ENCODE results near the gene MAIP1.

The MAIP1 gene

GRCh38 chr2:199943373-199943772 is 12.0 kb upstream of the MAIP1 start:
- H3K9me3 ChIP-seq (ENCODE audit: control insufficient read depth, insufficient read depth, low read length) = no peaks in the 10 kb centered on the region
- peaks cover 8% of the 10 kb centered on the region for H3F3A ChIP-seq (ENCODE audit: control insufficient read depth, insufficient read depth)
- no peaks in the 10 kb centered on the region for H3K9me2 ChIP-seq (replicated peaks; ENCODE audit: control insufficient read depth, low read length)
- no peaks in the 10 kb centered on the region for H3K27me3 ChIP-seq (ENCODE audit: control insufficient read depth, low read length)
- H3K4me3 ChIP-seq (ENCODE audit: low read length) = no peak overlapping the region
- H3K27ac ChIP-seq (ENCODE audit: low read depth, low read length) = no peak overlapping the region
- no peaks in the 10 kb centered on the region for H4K20me1 ChIP-seq (ENCODE audit: control insufficient read depth, insufficient read depth, low read depth, low read length)
- no peaks in the 10 kb centered on the region; the same call in 1 of the 2 replicates for H3K79me2 ChIP-seq (ENCODE audit: control insufficient read depth, low read length)
- H3K4me1 ChIP-seq (ENCODE audit: control insufficient read depth, low read length) = no peaks in the 10 kb centered on the region
- TF ChIP-seq CTCF (IDR thresholded peaks at IDR 0.05; ENCODE audit: low read depth, low read length, poor library complexity, severe bottlenecking) (no peak), EZH2phosphoT487 (IDR thresholded peaks at IDR 0.05; ENCODE audit: borderline replicate concordance, low read length) (no peak)
- no peak overlapping the region for H3K4me2 ChIP-seq (ENCODE audit: low read length)
- peaks cover 56% of the 10 kb centered on the region for H3K36me3 ChIP-seq (ENCODE audit: control insufficient read depth, low read length)

GRCh38 chr2:199946196-199946595 is 9.2 kb upstream of the MAIP1 start:
- Histone ChIP-seq H3K79me2 (ENCODE audit: control insufficient read depth, low read length) (peaks cover 20% of the 10 kb centered on the region), H3K27ac (ENCODE audit: low read depth, low read length) (no peak overlapping the region), H3K9me3 (ENCODE audit: control insufficient read depth, insufficient read depth, low read length) (no peaks in the 10 kb centered on the region), H3K4me2 (ENCODE audit: low read length) (no peak overlapping the region), H3K9me2 (replicated peaks; ENCODE audit: control insufficient read depth, low read length) (no peaks in the 10 kb centered on the region), H3K27me3 (ENCODE audit: control insufficient read depth, low read length) (no peaks in the 10 kb centered on the region), H3K4me1 (ENCODE audit: control insufficient read depth, low read length) (no peaks in the 10 kb centered on the region), H3F3A (ENCODE audit: control insufficient read depth, insufficient read depth) (peaks cover 3% of the 10 kb centered on the region; the same call in 1 of the 2 replicates), H3K36me3 (ENCODE audit: control insufficient read depth, low read length) (peaks cover 68% of the 10 kb centered on the region), H4K20me1 (ENCODE audit: control insufficient read depth, insufficient read depth, low read depth, low read length) (no peaks in the 10 kb centered on the region), H3K4me3 (ENCODE audit: low read length) (no peak overlapping the region)
- TF ChIP-seq CTCF (IDR thresholded peaks at IDR 0.05; ENCODE audit: low read depth, low read length, poor library complexity, severe bottlenecking) (no peak), EZH2phosphoT487 (IDR thresholded peaks at IDR 0.05; ENCODE audit: borderline replicate concordance, low read length) (no peak)

DNA sequence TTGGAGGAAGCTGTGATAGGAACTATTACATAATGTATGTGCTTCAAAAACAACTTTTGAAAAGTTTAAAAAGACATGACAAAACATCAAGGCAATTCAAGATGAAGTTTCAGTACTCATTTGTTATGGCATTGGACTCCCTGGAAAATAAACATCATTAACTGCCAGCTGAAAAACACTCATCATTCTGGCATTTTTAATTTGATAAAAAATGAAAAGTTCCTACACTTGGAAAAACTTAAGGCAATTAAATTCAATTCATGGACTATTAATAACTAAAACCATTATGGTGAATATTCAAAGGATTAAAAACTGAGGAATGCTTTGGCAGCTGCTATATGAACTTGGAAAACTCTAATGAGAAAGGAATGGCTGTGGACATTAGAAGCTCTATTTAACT is 8.5 kb upstream of the MAIP1 start:
- Histone ChIP-seq H3K79me2 (ENCODE audit: control insufficient read depth, low read length) (peaks cover 23% of the 10 kb centered on the region), H3K9me3 (ENCODE audit: control insufficient read depth, insufficient read depth, low read length) (no peaks in the 10 kb centered on the region), H3K4me2 (ENCODE audit: low read length) (no peak overlapping the region), H3K36me3 (ENCODE audit: control insufficient read depth, low read length) (peaks cover 68% of the 10 kb centered on the region), H3K27me3 (ENCODE audit: control insufficient read depth, low read length) (no peaks in the 10 kb centered on the region), H3K27ac (ENCODE audit: low read depth, low read length) (no peak overlapping the region), H3K9me2 (replicated peaks; ENCODE audit: control insufficient read depth, low read length) (no peaks in the 10 kb centered on the region), H3F3A (ENCODE audit: control insufficient read depth, insufficient read depth) (no peaks in the 10 kb centered on the region), H3K4me3 (ENCODE audit: low read length) (no peak overlapping the region), H4K20me1 (ENCODE audit: control insufficient read depth, insufficient read depth, low read depth, low read length) (no peaks in the 10 kb centered on the region), H3K4me1 (ENCODE audit: control insufficient read depth, low read length) (no peaks in the 10 kb centered on the region)
- TF ChIP-seq EZH2phosphoT487 (IDR thresholded peaks at IDR 0.05; ENCODE audit: borderline replicate concordance, low read length) (no peak), CTCF (IDR thresholded peaks at IDR 0.05; ENCODE audit: low read depth, low read length, poor library complexity, severe bottlenecking) (no peak)
